H1 (cell line): ENCODE measurements around the gene FRMD7. TPM values are rescaled to one million over a fixed set of nuclear protein-coding genes. Genes with fewer than 3 reads are reported as not detected.

Experiments used
- CTCF ChIA-PET: fragments of 300-600 bp; sonication (Branson Sonifier 250); formaldehyde crosslinking; loops from one replicate; lab custom pipeline; 2021; ENCODE audit not compliant: partially characterized antibody; lab: Charles Lee
- POLR2A ChIA-PET: fragments of 300-600 bp; sonication (Branson Sonifier 250); formaldehyde crosslinking; loops from one replicate; lab custom pipeline; 2021; ENCODE audit warnings: inconsistent platforms; ENCODE audit not compliant: partially characterized antibody; lab: Charles Lee
- DNase-seq, 2 experiments: peaks; one replicate each; pipeline versions ENCODE4 v3.0.0 to v3.0.0-alpha.2; 2010 to 2022; ENCODE audit warnings: low spot score in 2 of 2, low read depth in 1 of 2, mixed read lengths in 1 of 2
- FAIRE-seq: peaks from 2 replicates; lab custom pipeline; 2011; peaks lifted over from hg19 to GRCh38; lab: Jason Lieb, UNC
- H2AFZ ChIP-seq: 2 replicates; pipeline ENCODE4 v1.8.1; 2012; ENCODE audit warnings: low read length, inconsistent platforms
- H2AK5ac ChIP-seq: 2 replicates; pipeline ENCODE4 v1.6.1; 2013; ENCODE audit warnings: low read depth, low read length
- H2BK120ac ChIP-seq: replicated peaks from 2 replicates; pipeline ENCODE3; 2013; ENCODE audit warnings: low read depth, low read length, inconsistent platforms
- H2BK12ac ChIP-seq: 2 replicates; pipeline ENCODE4 v1.6.1; 2013; ENCODE audit warnings: low read depth, low read length
- H2BK15ac ChIP-seq: 2 replicates; pipeline ENCODE4 v1.6.1; 2013; ENCODE audit warnings: low read length
- H2BK20ac ChIP-seq: 2 replicates; pipeline ENCODE4 v1.6.1; 2013; ENCODE audit warnings: low read length
- H2BK5ac ChIP-seq: 2 replicates; pipeline ENCODE4 v1.6.1; 2013; ENCODE audit warnings: low read depth, low read length
- H3K14ac ChIP-seq: 2 replicates; pipeline ENCODE4 v1.6.1; 2013; ENCODE audit warnings: inconsistent platforms; ENCODE audit not compliant: insufficient read length
- H3K18ac ChIP-seq: 2 replicates; pipeline ENCODE4 v1.6.1; 2013; ENCODE audit warnings: low read length; ENCODE audit errors: extremely low read depth
- H3K23ac ChIP-seq: 2 replicates; pipeline ENCODE4 v1.6.1; 2013; ENCODE audit warnings: inconsistent platforms; ENCODE audit not compliant: insufficient read length
- H3K23me2 ChIP-seq: 2 replicates; pipeline ENCODE4 v1.6.1; 2013; ENCODE audit warnings: low read depth, low read length
- H3K27ac ChIP-seq: 2 replicates; pipeline ENCODE4 v1.6.1; 2011; ENCODE audit warnings: low read depth, low read length, inconsistent platforms
- H3K27me3 ChIP-seq, 4 experiments: replicated peaks in 1 of 4; 1 replicate in 1 of 4; 2 replicates in 3 of 4; pipeline versions ENCODE4 v1.6.1 to v1.8.1; 2011 to 2013; ENCODE audit warnings: low read length in 3 of 4, mild to moderate bottlenecking in 3 of 4, inconsistent platforms in 2 of 4, mixed read lengths in 2 of 4, moderate library complexity in 1 of 4; ENCODE audit not compliant: control insufficient read depth in 3 of 4, insufficient read depth in 3 of 4; ENCODE audit errors: extremely low read depth in 1 of 4
- H3K36me3 ChIP-seq, 4 experiments: 2 replicates each; pipeline versions ENCODE4 v1.6.1 to v1.8.1; 2011 to 2013; ENCODE audit warnings: mild to moderate bottlenecking in 4 of 4, low read length in 3 of 4, moderate library complexity in 2 of 4, control low read depth in 1 of 4, inconsistent platforms in 1 of 4; ENCODE audit not compliant: insufficient read depth in 4 of 4, control insufficient read depth in 2 of 4
- H3K4ac ChIP-seq: replicated peaks from 2 replicates; pipeline ENCODE3; 2013; ENCODE audit warnings: low read length, low read depth, mixed read lengths, inconsistent platforms; ENCODE audit not compliant: insufficient read length
- H3K4me1 ChIP-seq, 4 experiments: replicated peaks in 1 of 4; 1 replicate in 1 of 4; 2 replicates in 3 of 4; pipeline versions ENCODE4 v1.6.1 to v1.8.1; 2011 to 2013; ENCODE audit warnings: low read length in 3 of 4, inconsistent platforms in 2 of 4, mixed read lengths in 1 of 4; ENCODE audit not compliant: insufficient read depth in 4 of 4, control insufficient read depth in 3 of 4
- H3K4me2 ChIP-seq, 2 experiments: 2 replicates each; pipeline versions ENCODE4 v1.6.1 to v1.8.1; 2011 to 2013; ENCODE audit warnings: low read depth in 2 of 2, low read length in 2 of 2, control low read depth in 1 of 2, inconsistent platforms in 1 of 2, mild to moderate bottlenecking in 1 of 2; ENCODE audit not compliant: insufficient read depth in 1 of 2
- H3K4me3 ChIP-seq, 4 experiments: fragments of 200-600, 300-600 bp in 1 of 4; sonication (generic), shearing (Covaris generic), sonication (Bioruptor Twin) in 1 of 4; 2 replicates each; pipeline versions ENCODE4 v1.5.1 to v1.8.1; 2011 to 2016; ENCODE audit warnings: low read length in 4 of 4, low read depth in 3 of 4, control low read depth in 2 of 4, inconsistent platforms in 2 of 4, mild to moderate bottlenecking in 2 of 4, mixed read lengths in 1 of 4, moderate library complexity in 1 of 4; ENCODE audit not compliant: insufficient read depth in 2 of 4; ENCODE audit errors: extremely low read depth in 1 of 4
- H3K56ac ChIP-seq: replicated peaks from 2 replicates; pipeline ENCODE3; 2013; ENCODE audit warnings: low read depth, mild to moderate bottlenecking, mixed read lengths, low read length, inconsistent platforms; ENCODE audit not compliant: insufficient read length
- H3K79me1 ChIP-seq: 2 replicates; pipeline ENCODE4 v1.6.1; 2013; ENCODE audit warnings: low read depth, low read length, control low read depth
- H3K79me2 ChIP-seq, 2 experiments: 2 replicates each; pipeline versions ENCODE4 v1.6.1 to v1.8.1; 2012 to 2013; ENCODE audit warnings: low read length in 2 of 2, mild to moderate bottlenecking in 2 of 2, inconsistent platforms in 1 of 2; ENCODE audit not compliant: insufficient read depth in 2 of 2, control insufficient read depth in 1 of 2
- H3K9ac ChIP-seq, 4 experiments: replicated peaks in 1 of 4; 1 replicate in 1 of 4; 2 replicates in 3 of 4; pipeline versions ENCODE4 v1.6.1 to v1.8.1; 2011 to 2013; ENCODE audit warnings: low read depth in 3 of 4, low read length in 3 of 4, control low read depth in 2 of 4, mild to moderate bottlenecking in 2 of 4, moderate library complexity in 2 of 4, inconsistent platforms in 1 of 4; ENCODE audit errors: extremely low read depth in 1 of 4
- H3K9me3 ChIP-seq, 2 experiments: 2 replicates each; pipeline versions ENCODE4 v1.6.1 to v1.8.1; 2012 to 2013; ENCODE audit warnings: mild to moderate bottlenecking in 2 of 2, moderate library complexity in 2 of 2, control low read depth in 1 of 2, inconsistent platforms in 1 of 2, low read depth in 1 of 2, low read length in 1 of 2, mixed read lengths in 1 of 2; ENCODE audit not compliant: insufficient read depth in 2 of 2
- H4K20me1 ChIP-seq, 2 experiments: replicated peaks in 1 of 2; 2 replicates each; pipeline versions ENCODE3 to v1.8.1; 2011 to 2013; ENCODE audit warnings: inconsistent platforms in 2 of 2, low read length in 2 of 2, mild to moderate bottlenecking in 1 of 2; ENCODE audit not compliant: insufficient read depth in 2 of 2, control insufficient read depth in 1 of 2
- H4K5ac ChIP-seq: 2 replicates; pipeline ENCODE4 v1.6.1; 2013; ENCODE audit warnings: low read length, low read depth, mixed read lengths, inconsistent platforms; ENCODE audit not compliant: insufficient read length
- H4K8ac ChIP-seq: 2 replicates; pipeline ENCODE4 v1.8.0; 2013; ENCODE audit warnings: mild to moderate bottlenecking, moderate library complexity, low read length, inconsistent platforms; ENCODE audit not compliant: insufficient read depth; ENCODE audit errors: extremely low read depth
- H4K91ac ChIP-seq: replicated peaks from 2 replicates; pipeline ENCODE3; 2013; ENCODE audit warnings: low read length, mixed read lengths, inconsistent platforms; ENCODE audit not compliant: insufficient read length
- BRCA1 ChIP-seq: IDR thresholded peaks from 2 replicates; pipeline ENCODE4 v1.6.1; 2012; ENCODE audit warnings: low read depth, low read length, improper control_type of control experiment
- CREB1 ChIP-seq: IDR thresholded peaks from 2 replicates; pipeline ENCODE4 v1.6.1; 2012; ENCODE audit warnings: inconsistent platforms
- FOSL1 ChIP-seq: IDR thresholded peaks from 2 replicates; pipeline ENCODE4 v1.6.1; 2011; ENCODE audit warnings: mild to moderate bottlenecking, low read depth, low read length, moderate library complexity; ENCODE audit not compliant: insufficient read depth
- PHF8 ChIP-seq: fragments of 200-600 bp; sonication (generic); conservative IDR thresholded peaks from 2 replicates; pipeline ENCODE4 v1.7.1; 2012; ENCODE audit warnings: low read depth, mild to moderate bottlenecking, inconsistent platforms, low read length, moderate library complexity
- POU5F1 ChIP-seq: IDR thresholded peaks from 2 replicates; pipeline ENCODE4 v1.6.1; 2011; ENCODE audit warnings: low read depth, mild to moderate bottlenecking, low read length, moderate library complexity
- RFX5 ChIP-seq: IDR thresholded peaks from 2 replicates; pipeline ENCODE4 v1.6.1; 2011; ENCODE audit warnings: low read depth, low read length, improper control_type of control experiment, borderline replicate concordance
- SAP30 ChIP-seq: fragments of 300-600 bp; sonication (generic); IDR thresholded peaks from 2 replicates; pipeline ENCODE4 v1.7.1; 2012; ENCODE audit warnings: low read length, moderate library complexity, mild to moderate bottlenecking, inconsistent platforms; ENCODE audit not compliant: insufficient read depth, insufficient replicate concordance
- SIX5 ChIP-seq: IDR thresholded peaks from 2 replicates; pipeline ENCODE4 v1.6.1; 2011; ENCODE audit warnings: mild to moderate bottlenecking, low read depth, low read length
- SP2 ChIP-seq: IDR thresholded peaks from 2 replicates; pipeline ENCODE4 v1.6.1; 2012; ENCODE audit warnings: mild to moderate bottlenecking, low read length, inconsistent platforms
- SRF ChIP-seq: IDR thresholded peaks from 2 replicates; pipeline ENCODE4 v1.6.1; 2011; ENCODE audit warnings: mild to moderate bottlenecking, low read depth, low read length, moderate library complexity
- YY1 ChIP-seq: IDR thresholded peaks from 2 replicates; pipeline ENCODE4 v1.6.1; 2011; ENCODE audit warnings: low read depth, mild to moderate bottlenecking, low read length
- WGBS, 2 experiments: shearing (Covaris generic) in 1 of 2; methylation state at CpG; one replicate each; pipeline versions ENCODE4 v1.1.6 to v1.1.7; 2013 to 2015; ENCODE audit warnings: low lambda C conversion rate in 2 of 2, mixed read lengths in 2 of 2, inconsistent platforms in 1 of 2, low coverage in 1 of 2, missing lambda C conversion rate in 1 of 2; ENCODE audit not compliant: insufficient replicate concordance in 2 of 2, insufficient coverage in 1 of 2, insufficient read length in 1 of 2; ENCODE audit errors: extremely low coverage in 1 of 2, missing lambda C conversion rate in 1 of 2; 5-methylcytosine and 5-hydroxymethylcytosine counted together
- polyA plus RNA-seq, 7 experiments: library from polyadenylated mRNA; depleted of rRNA in 3 of 7; stranded (reverse) in 5 of 7; unstranded in 2 of 7; fragments of >200 nt in 5 of 7; fragments of 200-250 nt in 2 of 7; gene quantifications; 1 replicate in 5 of 7; 2 replicates in 1 of 7; 4 replicates in 1 of 7; pipeline versions ENCODE4 v1.2.1 to v1.2.3, GENCODE V29; 2011 to 2013; ENCODE audit warnings: missing spikeins in 2 of 7, mixed read lengths in 2 of 7
- total RNA-seq: library from RNA; stranded (reverse); fragmentation: NEBNext Ultra II Directional; extraction: Animal tissue kit (Norgen Biotek cat#: 25700); gene quantifications from 2 replicates; pipeline ENCODE4 v1.2.1, GENCODE V29; 2021
- TF ChIP-seq, protein P1 (sequence below): IDR thresholded peaks from 2 replicates; pipeline ENCODE4 v1.6.1; 2012; ENCODE audit warnings: inconsistent platforms
- TF ChIP-seq, protein P2 (sequence below): IDR thresholded peaks from 2 replicates; pipeline ENCODE4 v1.6.1; 2011; ENCODE audit warnings: low read depth, mild to moderate bottlenecking, low read length; ENCODE audit not compliant: insufficient read depth

FRMD7 gene
- total and polyA plus RNA-seq, 2 of the 8 experiments (the other 6 are each of a cell fraction or from before 2014, with no cell fraction given), result not detected

DNA sequence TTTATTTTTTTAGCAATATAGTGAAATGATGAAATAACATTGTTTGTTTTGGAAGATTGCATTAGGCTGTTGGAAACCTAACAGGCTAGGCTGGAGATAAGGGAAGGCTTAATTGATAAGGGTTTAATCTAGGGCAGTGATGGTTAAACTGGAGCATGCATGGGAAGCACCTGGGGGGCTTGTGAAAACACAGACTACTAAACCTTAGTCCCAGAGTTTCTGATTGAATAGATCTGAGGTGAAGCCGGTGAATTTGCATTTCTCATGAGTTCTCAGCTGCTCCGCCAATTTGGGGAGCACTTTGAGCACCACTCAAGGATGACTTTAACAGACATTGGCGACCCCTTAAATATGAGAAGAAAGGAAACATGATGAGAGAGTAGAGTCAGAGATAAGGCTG lies 93.2 kb downstream of the FRMD7 start:
- no peak overlapping the region for H4K5ac ChIP-seq
- no peak overlapping the region for H3K14ac ChIP-seq
- H3K23ac ChIP-seq, result no peak overlapping the region
- H3K79me2 ChIP-seq, result peaks cover 0 to 94% of the 10 kb centered on the region in 2 experiments; a peak in 3 of 4 replicates
- TF ChIP-seq, protein P1, sequence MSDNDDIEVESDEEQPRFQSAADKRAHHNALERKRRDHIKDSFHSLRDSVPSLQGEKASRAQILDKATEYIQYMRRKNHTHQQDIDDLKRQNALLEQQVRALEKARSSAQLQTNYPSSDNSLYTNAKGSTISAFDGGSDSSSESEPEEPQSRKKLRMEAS, result no peak
- TF ChIP-seq SRF (no peak), CREB1 (no peak), YY1 (no peak), PHF8 (no peak), POU5F1 (no peak), FOSL1 (no peak), BRCA1 (no peak), SIX5 (no peak), RFX5 (no peak), SAP30 (no peak), SP2 (no peak)
- TF ChIP-seq, protein P2, sequence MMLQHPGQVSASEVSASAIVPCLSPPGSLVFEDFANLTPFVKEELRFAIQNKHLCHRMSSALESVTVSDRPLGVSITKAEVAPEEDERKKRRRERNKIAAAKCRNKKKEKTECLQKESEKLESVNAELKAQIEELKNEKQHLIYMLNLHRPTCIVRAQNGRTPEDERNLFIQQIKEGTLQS, result no peak
- POLR2A ChIA-PET, result interaction anchor here (0.8 kb wide), 1 partner anchor 24 kb away, joined by 4 read pairs; no protein-coding TSS in a partner anchor
- no peak overlapping the region for H2BK20ac ChIP-seq
- H3K56ac ChIP-seq, result no peak overlapping the region
- no peak overlapping the region for H3K4ac ChIP-seq
- H3K4me1 ChIP-seq, result peaks cover 0 to 3% (median 0%) of the 10 kb centered on the region in 4 experiments; a peak in 1 of 7 replicates
- FAIRE-seq, result no peak
- H2AK5ac ChIP-seq, result no peak overlapping the region
- H2BK120ac ChIP-seq, result no peak overlapping the region
- H4K20me1 ChIP-seq, result peaks cover 0 to 2% of the 10 kb centered on the region in 2 experiments
- H3K27ac ChIP-seq, result no peak overlapping the region
- no peak overlapping the region for H2BK12ac ChIP-seq
- H3K9me3 ChIP-seq, result no peaks in the 10 kb centered on the region
- no peak overlapping the region for H2BK15ac ChIP-seq
- no peak overlapping the region for H2BK5ac ChIP-seq
- H3K9ac ChIP-seq, result no peak overlapping the region
- no peak overlapping the region for H3K4me3 ChIP-seq
- H2AFZ ChIP-seq, result no peak overlapping the region
- no peaks in the 10 kb centered on the region; the same call in 1 of the 2 replicates for H3K79me1 ChIP-seq
- no peaks in the 10 kb centered on the region for H3K36me3 ChIP-seq
- CTCF ChIA-PET, result no interaction called here
- H3K27me3 ChIP-seq, result no peaks in the 10 kb centered on the region
- H4K8ac ChIP-seq, result no peak overlapping the region
- no peak overlapping the region for H4K91ac ChIP-seq
- DNase-seq, result no peak
- H3K23me2 ChIP-seq, result no peaks in the 10 kb centered on the region
- no peak overlapping the region for H3K4me2 ChIP-seq
- whole genome bisulfite sequencing, 2 experiments, result 94% methylated on average over 2 of the region's 3 CpGs; no CpG with 5 or more reads in 1 of the 2 experiments
- H3K18ac ChIP-seq, result no peak overlapping the region
